KMS-11 (cell line): ENCODE results near the gene RAD51B.

Experiments used
- H2AFZ ChIP-seq: fragments of 200-600 bp; sonication (generic); 2 replicates; pipeline ENCODE4 v1.6.1; 2016; ENCODE audit warnings: antibody characterized with exemption, mixed run types, low read depth
- H3K27ac ChIP-seq: fragments of 200-600 bp; sonication (generic); 2 replicates; pipeline ENCODE4 v1.6.1; 2016; ENCODE audit warnings: mild to moderate bottlenecking, mixed run types
- H3K27me3 ChIP-seq: fragments of 200-600 bp; sonication (generic); 2 replicates; pipeline ENCODE4 v1.6.1; 2017; ENCODE audit warnings: mild to moderate bottlenecking, low read depth, mixed run types, moderate library complexity; ENCODE audit not compliant: insufficient read depth
- H3K36me3 ChIP-seq: fragments of 200-600 bp; sonication (generic); 2 replicates; pipeline ENCODE4 v1.6.1; 2017; ENCODE audit warnings: mild to moderate bottlenecking, mixed run types; ENCODE audit not compliant: insufficient read depth
- H3K4me1 ChIP-seq: fragments of 200-600 bp; sonication (generic); 2 replicates; pipeline ENCODE4 v1.6.1; 2016; ENCODE audit warnings: mild to moderate bottlenecking, low read depth, mixed run types; ENCODE audit not compliant: poor library complexity, severe bottlenecking
- H3K4me2 ChIP-seq: fragments of 200-600 bp; sonication (generic); 2 replicates; pipeline ENCODE4 v1.7.0; 2016; ENCODE audit warnings: mild to moderate bottlenecking, mixed run types
- H3K4me3 ChIP-seq: fragments of 200-600 bp; sonication (generic); IDR thresholded peaks from 2 replicates; pipeline ENCODE4 v1.6.1; 2017; ENCODE audit warnings: low read depth, low read length, mixed read lengths; ENCODE audit not compliant: insufficient read depth
- H3K79me2 ChIP-seq: fragments of 200-600 bp; sonication (generic); 2 replicates; pipeline ENCODE4 v1.6.1; 2016; ENCODE audit warnings: low read depth, mixed run types; ENCODE audit not compliant: insufficient read depth
- H3K9ac ChIP-seq: fragments of 200-600 bp; sonication (generic); 2 replicates; pipeline ENCODE4 v1.6.1; 2016; ENCODE audit warnings: mild to moderate bottlenecking, mixed run types
- H4K20me1 ChIP-seq: fragments of 200-600 bp; sonication (generic); 2 replicates; pipeline ENCODE4 v1.6.1; 2016; ENCODE audit warnings: mild to moderate bottlenecking, mixed run types; ENCODE audit not compliant: insufficient read depth
- TF ChIP-seq, protein P1 (sequence below): fragments of 200-600 bp; sonication (generic); conservative IDR thresholded peaks from 2 replicates; pipeline ENCODE4 v1.6.1; 2017; ENCODE audit warnings: low read depth, mild to moderate bottlenecking, antibody characterized with exemption, low read length, moderate library complexity, mixed read lengths

Gene RAD51B

DNA sequence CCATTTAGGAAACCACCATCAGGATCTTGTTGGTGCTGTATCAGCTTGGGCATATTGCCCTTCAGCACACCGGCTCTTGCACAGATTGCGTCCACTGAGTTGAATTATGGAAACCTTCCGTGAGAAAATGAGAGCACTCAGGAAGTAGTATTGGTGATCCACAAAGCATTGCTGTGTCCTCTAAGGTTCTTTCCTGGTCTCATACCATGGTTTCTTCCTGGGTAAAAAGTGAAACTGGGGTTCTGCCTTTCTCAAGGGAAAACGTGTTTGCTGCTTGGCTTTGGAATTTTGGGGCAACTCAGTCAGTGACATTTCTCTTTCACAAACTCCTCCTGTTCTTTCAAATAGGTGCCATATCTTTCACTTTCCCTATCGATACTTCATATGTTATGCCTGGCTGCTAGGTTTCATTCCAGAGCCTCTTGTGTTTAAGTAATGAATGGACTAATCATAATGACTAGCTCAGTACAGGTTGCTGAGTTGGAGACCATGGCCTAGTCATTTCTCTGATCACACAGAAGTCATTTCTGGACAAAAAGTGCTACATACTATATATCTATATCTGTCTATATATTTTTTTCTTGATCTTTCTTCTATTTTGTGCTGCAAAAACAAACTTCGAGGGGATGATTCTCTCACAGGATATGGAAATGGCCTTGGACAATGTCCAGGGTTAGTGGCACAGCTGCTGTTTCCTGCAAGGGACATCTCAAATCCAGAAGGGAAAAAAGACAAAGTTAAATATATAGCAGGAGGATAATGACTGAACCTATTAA, 549.9 kb downstream of the RAD51B start:
- no peaks in the 10 kb centered on the region for H4K20me1 ChIP-seq
- H3K79me2 ChIP-seq: no peaks in the 10 kb centered on the region
- no peak overlapping the region for H2AFZ ChIP-seq
- no peak overlapping the region for H3K4me3 ChIP-seq
- H3K4me2 ChIP-seq: no peak overlapping the region
- H3K4me1 ChIP-seq: peaks cover 16% of the 10 kb centered on the region
- no peaks in the 10 kb centered on the region for H3K27me3 ChIP-seq
- TF ChIP-seq, protein P1, sequence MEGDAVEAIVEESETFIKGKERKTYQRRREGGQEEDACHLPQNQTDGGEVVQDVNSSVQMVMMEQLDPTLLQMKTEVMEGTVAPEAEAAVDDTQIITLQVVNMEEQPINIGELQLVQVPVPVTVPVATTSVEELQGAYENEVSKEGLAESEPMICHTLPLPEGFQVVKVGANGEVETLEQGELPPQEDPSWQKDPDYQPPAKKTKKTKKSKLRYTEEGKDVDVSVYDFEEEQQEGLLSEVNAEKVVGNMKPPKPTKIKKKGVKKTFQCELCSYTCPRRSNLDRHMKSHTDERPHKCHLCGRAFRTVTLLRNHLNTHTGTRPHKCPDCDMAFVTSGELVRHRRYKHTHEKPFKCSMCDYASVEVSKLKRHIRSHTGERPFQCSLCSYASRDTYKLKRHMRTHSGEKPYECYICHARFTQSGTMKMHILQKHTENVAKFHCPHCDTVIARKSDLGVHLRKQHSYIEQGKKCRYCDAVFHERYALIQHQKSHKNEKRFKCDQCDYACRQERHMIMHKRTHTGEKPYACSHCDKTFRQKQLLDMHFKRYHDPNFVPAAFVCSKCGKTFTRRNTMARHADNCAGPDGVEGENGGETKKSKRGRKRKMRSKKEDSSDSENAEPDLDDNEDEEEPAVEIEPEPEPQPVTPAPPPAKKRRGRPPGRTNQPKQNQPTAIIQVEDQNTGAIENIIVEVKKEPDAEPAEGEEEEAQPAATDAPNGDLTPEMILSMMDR: no peak
- no peaks in the 10 kb centered on the region for H3K36me3 ChIP-seq
- no peak overlapping the region for H3K9ac ChIP-seq
- H3K27ac ChIP-seq: no peak overlapping the region

DNA sequence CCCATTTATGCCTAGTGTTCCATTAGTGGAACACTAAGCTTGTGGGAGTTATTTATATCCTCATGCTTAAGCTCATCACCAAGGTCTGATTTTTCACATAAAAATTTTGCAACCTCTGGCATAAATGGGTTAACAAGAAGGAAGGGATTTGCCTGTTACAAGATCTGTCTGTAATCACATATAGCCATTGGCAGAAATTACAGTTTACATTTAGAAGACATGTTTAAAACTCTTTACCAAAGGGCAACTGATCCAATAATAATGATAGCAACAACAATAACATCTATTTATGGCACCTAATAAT, 550.4 kb downstream of the RAD51B start:
- no peaks in the 10 kb centered on the region for H4K20me1 ChIP-seq
- H3K4me2 ChIP-seq: no peak overlapping the region
- no peaks in the 10 kb centered on the region for H3K79me2 ChIP-seq
- H3K4me3 ChIP-seq: no peak overlapping the region
- H2AFZ ChIP-seq: no peak overlapping the region
- TF ChIP-seq, protein P1: no peak
- no peak overlapping the region for H3K9ac ChIP-seq
- H3K27ac ChIP-seq: no peak overlapping the region
- no peaks in the 10 kb centered on the region for H3K36me3 ChIP-seq
- peaks cover 16% of the 10 kb centered on the region for H3K4me1 ChIP-seq
- no peaks in the 10 kb centered on the region for H3K27me3 ChIP-seq

DNA sequence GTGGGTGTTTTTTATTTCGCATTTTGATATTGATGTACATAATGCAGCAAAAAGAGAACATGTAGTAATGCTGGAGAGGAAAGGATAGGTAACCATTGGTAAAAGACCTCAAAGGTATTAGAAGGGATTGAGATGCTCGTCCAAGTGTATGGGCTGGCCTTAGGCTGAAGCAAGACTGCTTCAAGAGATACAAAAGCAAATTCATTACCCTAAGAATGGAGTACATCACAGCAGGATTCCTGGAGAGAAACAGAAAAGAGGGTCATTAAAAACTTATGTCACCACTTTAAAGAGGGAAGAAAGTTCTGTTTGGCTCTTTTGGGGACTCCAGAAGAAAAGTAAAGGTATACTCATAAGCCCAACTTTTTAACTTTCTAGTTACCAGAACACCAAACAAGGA, 552.8 kb downstream of the RAD51B start:
- Histone ChIP-seq H3K79me2 (no peaks in the 10 kb centered on the region), H2AFZ (no peak overlapping the region), H3K27me3 (no peaks in the 10 kb centered on the region), H3K4me3 (no peak overlapping the region), H3K36me3 (no peaks in the 10 kb centered on the region), H3K4me2 (no peak overlapping the region), H3K4me1 (peaks cover 24% of the 10 kb centered on the region), H3K9ac (no peak overlapping the region), H4K20me1 (no peaks in the 10 kb centered on the region), H3K27ac (no peak overlapping the region)
- TF ChIP-seq, protein P1: no peak

DNA sequence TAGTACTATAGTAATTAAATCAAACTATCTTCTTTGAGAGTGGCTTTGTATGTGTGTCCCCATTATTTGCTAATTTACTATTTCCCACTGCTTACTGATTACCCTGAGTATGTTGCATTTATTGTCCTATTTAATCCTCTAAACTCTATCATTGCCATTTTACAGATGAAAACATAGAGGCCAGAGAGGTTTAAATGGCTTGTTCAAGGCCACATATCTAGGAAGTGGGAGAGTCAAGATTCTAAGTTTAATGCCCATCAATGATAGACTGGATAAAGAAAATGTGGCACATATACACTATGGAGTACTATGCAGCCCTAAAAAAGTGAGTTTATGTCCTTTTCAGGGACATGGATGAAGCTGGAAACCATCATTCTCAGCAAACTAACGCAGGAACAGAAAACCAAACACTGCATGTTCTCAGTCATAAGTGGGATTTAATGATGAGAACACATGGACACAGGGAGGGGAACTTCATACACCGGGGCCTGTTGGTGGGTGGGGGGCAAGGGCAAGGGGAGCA, 553.6 kb downstream of the RAD51B start:
- H3K4me3 ChIP-seq: no peak overlapping the region
- no peak overlapping the region for H2AFZ ChIP-seq
- no peak overlapping the region for H3K27ac ChIP-seq
- TF ChIP-seq, protein P1: no peak
- H3K4me1 ChIP-seq: peaks cover 24% of the 10 kb centered on the region
- H3K36me3 ChIP-seq: no peaks in the 10 kb centered on the region
- no peaks in the 10 kb centered on the region for H3K79me2 ChIP-seq
- no peaks in the 10 kb centered on the region for H4K20me1 ChIP-seq
- no peak overlapping the region for H3K4me2 ChIP-seq
- H3K27me3 ChIP-seq: no peaks in the 10 kb centered on the region
- H3K9ac ChIP-seq: no peak overlapping the region
